SU-DHL-6 (cell line): ENCODE results near the gene TRPM2.

ENCODE experiments used
- CTCF ChIP-seq: fragments of 200-600 bp; sonication (generic); IDR thresholded peaks from one replicate; pipeline ENCODE4 v1.5.1; 2017; ENCODE audit warnings: antibody characterized with exemption, mild to moderate bottlenecking, low read length, moderate library complexity; ENCODE audit not compliant: insufficient read depth, poor library complexity, severe bottlenecking
- EZH2phosphoT487 ChIP-seq: fragments of 200-600 bp; sonication (generic), shearing (Covaris generic); conservative IDR thresholded peaks from 2 replicates; pipeline ENCODE4 v1.6.1; 2018; ENCODE audit warnings: mild to moderate bottlenecking, antibody characterized with exemption, low read length, moderate library complexity, mixed read lengths

GRCh38 chr21:44319407-44320065 is 33.9 kb upstream of the TRPM2 start:
- TF ChIP-seq CTCF: no peak
- no peak for TF ChIP-seq EZH2phosphoT487
